Umbilical cord (tissue), 2 donors: ENCODE results near the gene NPTXR. TPM values are rescaled to one million over a fixed set of nuclear protein-coding genes. Genes with fewer than 3 reads are reported as not detected.

Experiments used
- DNase-seq: peaks from one replicate; pipeline ENCODE4 v3.0.0-alpha.2; 2015; ENCODE audit warnings: low spot score
- total RNA-seq: library from RNA; depleted of rRNA; stranded (reverse); fragments of >200 nt; gene quantifications from one replicate; pipeline ENCODE4 v1.2.3, GENCODE V29; 2014; ENCODE audit warnings: low replicate concordance; ENCODE audit not compliant: insufficient read depth

Gene NPTXR
- total RNA-seq, 1 donor from 2014 or later = 3.9 TPM

- no peak for DNase-seq
Measured at GRCh38 chr22:38773363-38773946, 70.4 kb downstream of the NPTXR start.

- DNase-seq = no peak
Measured at GRCh38 chr22:38772623-38772873, 71.3 kb downstream of the NPTXR start.

GRCh38 chr22:38770257-38770949 is 73.4 kb downstream of the NPTXR start:
- no peak for DNase-seq

Other genes starting within 250 kb of the NPTXR start
- 3.1 TPM for gene FAM227A, start 187.6 kb downstream of the NPTXR start, total RNA-seq
- gene CBY1, start 187.4 kb downstream of the NPTXR start, total RNA-seq = 38.5 TPM
- gene TOMM22, start 162.1 kb downstream of the NPTXR start, total RNA-seq = 36.1 TPM
- gene JOSD1, start 143.1 kb downstream of the NPTXR start, total RNA-seq = 44.5 TPM
- gene GTPBP1, start 138.1 kb downstream of the NPTXR start, total RNA-seq = 17.1 TPM
- gene SUN2, start 88.0 kb downstream of the NPTXR start, total RNA-seq = 127 TPM
- gene DNAL4, start 49.9 kb downstream of the NPTXR start, total RNA-seq = 9.9 TPM
- gene CBX6, start 28.2 kb upstream of the NPTXR start, total RNA-seq = 51.8 TPM
- gene APOBEC3A, start 113.6 kb upstream of the NPTXR start, total RNA-seq = 16.6 TPM
- gene APOBEC3B, start 138.3 kb upstream of the NPTXR start, total RNA-seq = not detected
- 4.6 TPM for gene APOBEC3C, start 170.2 kb upstream of the NPTXR start, total RNA-seq
- gene APOBEC3D, start 177.1 kb upstream of the NPTXR start, total RNA-seq = 2.4 TPM
- gene APOBEC3F, start 196.8 kb upstream of the NPTXR start, total RNA-seq = 1.7 TPM
- 7.9 TPM for gene APOBEC3G, start 233.2 kb upstream of the NPTXR start, total RNA-seq